Nephron progenitor cell (in vitro differentiated cells): ENCODE results near the gene SGMS1.

Experiments used
- DNase-seq: peaks from one replicate; pipeline ENCODE4 v3.0.0; 2021
- H3K27ac Mint-ChIP-seq: 2 replicates; pipeline ENCODE4 v1.8.0; 2021; ENCODE audit warnings: mild to moderate bottlenecking, moderate library complexity, mixed read lengths
- H3K27me3 Mint-ChIP-seq: 2 replicates; pipeline ENCODE4 v1.8.0; 2021; ENCODE audit warnings: mild to moderate bottlenecking, low read depth, mixed read lengths; ENCODE audit not compliant: poor library complexity
- H3K36me3 Mint-ChIP-seq: 2 replicates; pipeline ENCODE4 v1.8.0; 2021; ENCODE audit warnings: low read depth, mixed read lengths
- H3K4me1 Mint-ChIP-seq: 2 replicates; pipeline ENCODE4 v1.8.0; 2021; ENCODE audit warnings: mixed read lengths
- H3K4me3 Mint-ChIP-seq: 2 replicates; pipeline ENCODE4 v1.8.0; 2021; ENCODE audit warnings: mild to moderate bottlenecking, moderate library complexity, mixed read lengths
- H3K9me3 Mint-ChIP-seq: 2 replicates; pipeline ENCODE4 v1.8.0; 2021; ENCODE audit warnings: mild to moderate bottlenecking, moderate library complexity, mixed read lengths
- TF ChIP-seq, protein P1 (sequence below): fragments of 200-600 bp; sonication (generic); IDR thresholded peaks from 2 replicates; pipeline ENCODE4 v1.5.0; 2021; ENCODE audit warnings: antibody characterized with exemption

The SGMS1 gene

DNA sequence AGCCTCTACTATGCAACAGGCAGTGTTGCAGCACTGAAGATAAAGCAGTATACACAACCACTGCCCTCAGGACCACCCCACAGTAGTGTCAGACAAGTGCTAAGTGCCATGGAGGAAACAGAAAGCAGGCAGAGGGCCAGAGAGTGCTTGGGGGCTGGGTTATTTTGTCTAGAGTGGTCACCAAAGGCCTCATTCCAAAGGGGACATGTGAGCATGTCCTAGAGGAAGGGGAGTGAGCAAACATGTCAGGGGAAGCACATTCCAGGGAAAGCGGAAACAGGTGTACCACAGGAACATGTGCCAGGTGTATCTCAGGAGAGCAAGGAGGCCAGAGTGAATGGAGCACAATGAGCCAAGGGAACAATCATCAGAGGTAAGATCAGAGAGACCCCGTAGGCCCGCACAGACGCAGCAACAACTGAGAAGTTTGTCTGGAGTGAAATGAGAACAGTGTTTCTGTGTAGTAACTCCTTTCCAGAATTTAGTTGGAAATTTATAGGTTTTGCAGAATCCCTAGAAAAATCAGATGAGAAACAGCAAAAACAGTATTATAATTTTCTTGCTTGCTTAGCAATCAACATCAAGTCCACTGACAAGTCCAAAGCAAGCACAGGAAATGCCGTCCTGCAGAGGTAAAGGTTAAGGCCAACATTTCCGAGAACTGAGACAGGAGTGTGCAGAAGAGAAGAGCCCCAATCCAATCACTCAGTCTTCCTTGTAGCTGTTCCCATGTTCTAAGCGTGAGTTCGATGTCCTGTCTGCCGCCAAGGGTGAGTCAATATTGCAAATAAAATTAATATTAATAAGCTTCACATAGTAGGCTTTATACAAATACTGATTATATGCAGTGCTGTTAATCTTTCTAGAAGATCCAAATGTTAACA, 67.3 kb downstream of the SGMS1 start:
- no peaks in the 10 kb centered on the region for H3K36me3 Mint-ChIP-seq
- no peak overlapping the region for H3K4me3 Mint-ChIP-seq
- TF ChIP-seq, protein P1, sequence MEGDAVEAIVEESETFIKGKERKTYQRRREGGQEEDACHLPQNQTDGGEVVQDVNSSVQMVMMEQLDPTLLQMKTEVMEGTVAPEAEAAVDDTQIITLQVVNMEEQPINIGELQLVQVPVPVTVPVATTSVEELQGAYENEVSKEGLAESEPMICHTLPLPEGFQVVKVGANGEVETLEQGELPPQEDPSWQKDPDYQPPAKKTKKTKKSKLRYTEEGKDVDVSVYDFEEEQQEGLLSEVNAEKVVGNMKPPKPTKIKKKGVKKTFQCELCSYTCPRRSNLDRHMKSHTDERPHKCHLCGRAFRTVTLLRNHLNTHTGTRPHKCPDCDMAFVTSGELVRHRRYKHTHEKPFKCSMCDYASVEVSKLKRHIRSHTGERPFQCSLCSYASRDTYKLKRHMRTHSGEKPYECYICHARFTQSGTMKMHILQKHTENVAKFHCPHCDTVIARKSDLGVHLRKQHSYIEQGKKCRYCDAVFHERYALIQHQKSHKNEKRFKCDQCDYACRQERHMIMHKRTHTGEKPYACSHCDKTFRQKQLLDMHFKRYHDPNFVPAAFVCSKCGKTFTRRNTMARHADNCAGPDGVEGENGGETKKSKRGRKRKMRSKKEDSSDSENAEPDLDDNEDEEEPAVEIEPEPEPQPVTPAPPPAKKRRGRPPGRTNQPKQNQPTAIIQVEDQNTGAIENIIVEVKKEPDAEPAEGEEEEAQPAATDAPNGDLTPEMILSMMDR, result no peak
- H3K27me3 Mint-ChIP-seq, result no peaks in the 10 kb centered on the region
- no peak for DNase-seq
- H3K27ac Mint-ChIP-seq, result no peak overlapping the region
- no peaks in the 10 kb centered on the region for H3K9me3 Mint-ChIP-seq
- H3K4me1 Mint-ChIP-seq, result peaks cover 39% of the 10 kb centered on the region

DNA sequence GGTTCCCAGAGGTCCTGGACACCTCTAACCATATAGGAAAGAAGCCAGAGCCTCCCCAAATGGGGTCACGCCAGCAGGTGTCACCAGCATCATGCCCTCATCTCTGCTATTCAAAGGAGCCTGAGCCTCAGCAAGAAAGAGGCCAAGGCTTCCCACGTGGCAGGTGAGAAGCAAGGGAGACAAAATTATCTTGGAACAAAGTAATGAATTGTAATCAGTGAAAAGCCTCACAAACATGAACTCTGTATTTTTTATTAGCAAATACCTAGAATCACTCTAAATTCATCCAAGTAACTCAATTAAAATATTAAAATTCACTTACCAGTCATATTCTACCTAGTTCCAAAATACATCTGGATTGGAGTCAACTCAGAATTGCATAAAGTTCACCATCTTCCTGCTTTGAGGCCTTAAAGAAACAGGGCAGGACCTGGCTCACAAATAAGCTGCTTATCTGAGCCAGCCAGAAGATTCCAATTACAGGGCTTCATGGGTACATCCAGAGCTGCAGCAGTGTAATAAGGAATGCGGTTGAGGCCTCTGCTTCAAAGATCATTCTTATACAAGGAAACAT, 68.7 kb downstream of the SGMS1 start:
- Mint-ChIP-seq H3K27me3 (no peaks in the 10 kb centered on the region), H3K4me1 (peaks cover 39% of the 10 kb centered on the region), H3K4me3 (no peak overlapping the region), H3K36me3 (no peaks in the 10 kb centered on the region), H3K27ac (no peak overlapping the region), H3K9me3 (no peaks in the 10 kb centered on the region)
- DNase-seq, result no peak
- TF ChIP-seq, protein P1, result no peak

DNA sequence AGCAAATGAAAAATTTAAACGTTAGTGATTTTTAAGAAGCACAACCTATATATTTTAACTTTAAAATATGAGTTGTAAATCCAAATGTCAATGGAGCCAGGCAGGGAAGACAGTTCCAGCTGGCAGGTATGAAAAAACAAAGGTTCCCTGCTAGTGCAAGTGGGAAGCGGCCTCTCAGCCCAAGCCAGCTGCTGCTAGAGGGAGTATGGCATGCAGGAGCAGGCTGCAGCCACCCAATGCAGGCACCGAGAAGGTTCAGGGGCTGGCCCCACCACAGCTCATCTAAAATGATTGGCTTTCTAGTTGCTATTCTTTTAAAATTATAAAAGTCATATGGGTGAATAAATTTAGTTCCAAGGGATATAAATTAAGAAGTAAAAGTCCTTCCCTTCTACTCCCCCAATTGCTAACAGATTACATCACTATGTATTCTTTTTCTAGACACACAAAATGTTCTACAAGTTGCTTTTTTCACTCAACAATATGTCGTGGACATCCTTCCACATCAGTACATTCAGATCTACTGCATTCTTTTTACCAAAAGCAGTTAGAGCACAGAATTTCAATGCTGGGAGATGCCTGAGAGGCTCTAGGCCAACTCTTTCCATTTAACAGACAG, 69.3 kb downstream of the SGMS1 start:
- no peaks in the 10 kb centered on the region for H3K27me3 Mint-ChIP-seq
- no peaks in the 10 kb centered on the region for H3K36me3 Mint-ChIP-seq
- peaks cover 2% of the 10 kb centered on the region for H3K9me3 Mint-ChIP-seq
- TF ChIP-seq, protein P1, result no peak
- peaks cover 39% of the 10 kb centered on the region for H3K4me1 Mint-ChIP-seq
- no peak overlapping the region for H3K4me3 Mint-ChIP-seq
- peak; percentile 8 for DNase-seq
- H3K27ac Mint-ChIP-seq, result no peak overlapping the region

DNA sequence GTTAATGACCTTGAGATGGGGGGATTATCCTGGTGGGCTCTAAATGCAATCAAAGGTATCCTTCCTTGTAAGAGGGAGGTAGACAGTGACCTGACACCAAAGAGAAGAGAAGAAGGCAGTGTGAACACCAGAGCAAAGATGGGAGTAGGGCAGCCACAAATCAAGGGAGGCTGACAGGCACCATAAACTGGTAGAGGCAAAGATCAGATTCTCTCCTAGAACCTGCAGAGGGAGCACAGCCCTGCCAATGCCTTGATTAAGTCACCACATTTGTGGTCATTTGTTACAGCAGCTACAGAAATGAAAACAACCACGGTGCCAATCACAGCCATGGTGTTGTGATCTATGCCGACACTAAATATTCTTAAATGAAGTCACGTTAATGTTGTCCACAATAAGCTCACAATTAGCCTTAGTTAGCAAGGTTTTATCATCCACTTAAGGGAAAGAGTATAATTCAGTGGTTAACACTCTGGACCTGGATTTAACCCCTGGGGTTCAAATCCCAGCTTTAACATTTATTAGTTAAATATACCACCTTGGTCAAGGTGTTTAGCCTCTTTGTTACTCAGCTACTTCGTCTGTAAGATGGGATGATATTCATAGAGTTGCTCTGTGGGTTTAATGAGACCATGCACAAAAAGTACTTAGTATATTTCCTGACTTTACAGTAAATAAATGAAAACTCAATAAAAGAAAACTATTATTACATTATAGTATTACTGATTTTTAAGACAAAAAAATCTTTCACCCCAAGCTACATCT, 70.8 kb downstream of the SGMS1 start:
- peak; percentile 65 for DNase-seq
- peaks cover 16% of the 10 kb centered on the region for H3K9me3 Mint-ChIP-seq
- TF ChIP-seq, protein P1, result no peak
- H3K36me3 Mint-ChIP-seq, result peaks cover 12% of the 10 kb centered on the region
- peaks cover 39% of the 10 kb centered on the region for H3K4me1 Mint-ChIP-seq
- no peaks in the 10 kb centered on the region for H3K27me3 Mint-ChIP-seq
- H3K4me3 Mint-ChIP-seq, result no peak overlapping the region
- no peak overlapping the region for H3K27ac Mint-ChIP-seq

DNA sequence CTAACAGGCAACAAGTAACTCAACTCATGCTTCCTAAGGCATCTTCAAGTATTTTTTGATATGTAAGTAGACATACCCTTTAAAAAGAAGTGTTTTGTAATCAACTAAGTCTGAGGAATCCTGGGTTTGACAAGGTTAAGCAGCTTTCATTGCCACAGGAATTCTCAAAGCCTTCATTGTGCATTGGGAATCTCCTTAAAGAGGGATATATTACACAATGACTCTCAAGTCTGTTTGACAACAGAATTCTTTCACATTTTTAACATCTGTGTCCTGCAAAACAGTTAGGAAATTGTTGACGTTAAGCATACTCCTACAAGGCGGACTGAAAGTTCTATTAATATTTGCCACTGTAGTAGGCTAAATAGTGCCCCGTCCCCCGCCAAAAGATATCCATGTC, 71.4 kb downstream of the SGMS1 start:
- peaks cover 22% of the 10 kb centered on the region for H3K9me3 Mint-ChIP-seq
- no peak overlapping the region for H3K27ac Mint-ChIP-seq
- H3K27me3 Mint-ChIP-seq, result no peaks in the 10 kb centered on the region

More for the DNA sequence above, 71.4 kb downstream of the SGMS1 start:
- TF ChIP-seq, protein P1, result no peak
- Mint-ChIP-seq H3K4me1 (peaks cover 39% of the 10 kb centered on the region), H3K4me3 (no peak overlapping the region), H3K36me3 (peaks cover 18% of the 10 kb centered on the region)
- no peak for DNase-seq
